AG08395 (cell line): ENCODE data around the gene RHBDF1.
"Not testable (repeated sequence)": the region's sequence is repeated elsewhere in the genome, so short reads cannot be mapped to it uniquely, and the experiment has no call there.

Experiments used
- DNase-seq: peaks from one replicate; pipeline ENCODE4 v3.0.0; 2012; ENCODE audit warnings: mixed read lengths, low spot score

Gene RHBDF1

GRCh38 chr16:35678-36305 lies 36.6 kb downstream of the RHBDF1 start:
- DNase-seq, result no peak

DNA sequence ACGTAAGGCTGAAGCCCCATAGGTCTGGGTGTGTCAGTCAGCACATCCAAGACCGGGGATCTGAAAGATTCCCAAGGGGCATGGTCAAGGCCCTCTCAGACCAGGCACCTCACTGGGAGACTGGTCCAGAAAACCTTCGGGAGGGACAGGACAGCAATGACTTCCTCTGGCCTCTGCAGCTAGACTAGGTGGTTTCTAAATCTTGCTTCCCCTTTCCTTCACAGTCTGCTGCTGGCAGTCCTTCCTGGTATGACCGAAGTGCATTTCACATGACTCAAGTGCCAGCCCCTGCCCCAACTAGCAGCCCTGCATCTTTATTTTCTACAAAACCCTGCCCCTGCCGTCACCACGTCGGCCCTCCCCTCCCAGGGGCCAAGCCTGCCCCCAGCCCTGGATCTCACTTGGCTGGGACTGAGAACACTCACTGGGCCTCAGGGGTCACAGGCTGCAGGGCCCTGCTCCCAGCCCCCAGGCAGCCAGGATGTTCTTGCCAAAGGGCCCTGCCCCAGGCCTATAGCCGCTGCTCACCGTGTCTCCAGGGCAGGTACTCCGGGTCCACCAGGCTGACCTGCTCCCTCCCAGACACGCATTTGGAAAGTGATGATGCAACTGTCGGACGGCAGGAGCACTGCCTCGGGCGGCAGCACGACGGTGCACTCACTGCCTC lies 37.3 kb downstream of the RHBDF1 start:
- DNase-seq, result no peak

- no peak for DNase-seq
These were observed 37.8 kb downstream of the RHBDF1 start for GRCh38 chr16:34648-34987.

DNA sequence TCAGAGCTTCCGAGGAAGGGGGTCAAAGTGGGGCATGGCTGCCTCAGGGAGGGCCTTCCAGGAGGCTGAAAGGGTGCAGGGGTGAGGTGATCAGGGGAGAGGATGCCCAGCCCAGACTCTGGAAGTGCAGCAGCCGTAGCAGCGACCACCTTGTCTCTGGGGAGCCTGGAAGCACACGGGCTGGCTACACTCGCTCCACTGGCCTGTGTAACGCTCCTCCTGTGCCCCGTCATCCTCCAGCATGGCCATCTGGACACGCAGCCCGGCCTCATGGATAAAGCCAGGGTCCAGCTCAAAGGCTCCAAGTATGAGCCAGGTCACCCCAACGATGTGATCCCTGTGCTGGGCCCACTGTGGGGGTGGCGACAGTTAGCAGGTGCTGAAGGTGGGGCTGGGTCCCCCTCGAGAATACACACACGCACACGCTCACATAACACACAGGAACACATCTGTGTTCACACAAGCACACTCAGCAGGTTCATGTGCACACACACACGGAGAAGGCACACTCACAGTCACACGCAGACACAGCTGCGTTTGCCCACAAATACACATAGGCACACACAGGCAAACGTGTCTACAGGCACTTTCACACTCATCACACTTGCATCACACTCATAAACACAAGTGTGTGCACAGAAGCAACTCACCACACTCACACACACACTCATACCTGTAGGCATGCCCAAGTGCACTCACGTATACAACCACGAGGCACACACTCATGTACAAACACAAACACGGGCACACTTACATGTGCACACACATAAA lies 38.4 kb downstream of the RHBDF1 start:
- no peak for DNase-seq

- not testable (repeated sequence) for DNase-seq
These were observed 39.1 kb downstream of the RHBDF1 start for GRCh38 chr16:33154-33876.

DNA sequence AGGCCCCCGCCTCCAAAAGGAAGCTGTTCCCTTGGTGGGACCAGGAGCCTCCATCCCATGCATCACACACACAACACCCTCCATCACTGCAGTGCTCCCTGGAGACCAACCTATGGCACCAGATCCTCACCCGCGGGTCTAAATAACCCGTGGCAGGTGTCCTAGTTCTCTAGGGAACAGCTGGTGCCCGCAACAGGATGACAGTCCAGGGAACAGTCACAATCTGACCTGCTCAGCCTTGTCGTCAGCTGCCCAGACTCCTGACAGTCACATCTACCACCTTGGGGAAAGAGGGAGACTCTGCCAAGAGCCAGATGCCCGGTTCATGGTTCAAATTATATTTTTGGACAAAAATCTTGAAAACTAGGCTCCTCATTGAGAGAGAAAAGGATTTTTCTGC lies 41.8 kb downstream of the RHBDF1 start:
- DNase-seq, result not testable (repeated sequence)

GRCh38 chr16:25926-26348 lies 46.5 kb downstream of the RHBDF1 start:
- not testable (repeated sequence) for DNase-seq

- DNase-seq, result not testable (repeated sequence)
These were observed 48.3 kb downstream of the RHBDF1 start for GRCh38 chr16:24151-24550.

- not testable (repeated sequence) for DNase-seq
These were observed 51.5 kb downstream of the RHBDF1 start for GRCh38 chr16:20886-21285.

DNA sequence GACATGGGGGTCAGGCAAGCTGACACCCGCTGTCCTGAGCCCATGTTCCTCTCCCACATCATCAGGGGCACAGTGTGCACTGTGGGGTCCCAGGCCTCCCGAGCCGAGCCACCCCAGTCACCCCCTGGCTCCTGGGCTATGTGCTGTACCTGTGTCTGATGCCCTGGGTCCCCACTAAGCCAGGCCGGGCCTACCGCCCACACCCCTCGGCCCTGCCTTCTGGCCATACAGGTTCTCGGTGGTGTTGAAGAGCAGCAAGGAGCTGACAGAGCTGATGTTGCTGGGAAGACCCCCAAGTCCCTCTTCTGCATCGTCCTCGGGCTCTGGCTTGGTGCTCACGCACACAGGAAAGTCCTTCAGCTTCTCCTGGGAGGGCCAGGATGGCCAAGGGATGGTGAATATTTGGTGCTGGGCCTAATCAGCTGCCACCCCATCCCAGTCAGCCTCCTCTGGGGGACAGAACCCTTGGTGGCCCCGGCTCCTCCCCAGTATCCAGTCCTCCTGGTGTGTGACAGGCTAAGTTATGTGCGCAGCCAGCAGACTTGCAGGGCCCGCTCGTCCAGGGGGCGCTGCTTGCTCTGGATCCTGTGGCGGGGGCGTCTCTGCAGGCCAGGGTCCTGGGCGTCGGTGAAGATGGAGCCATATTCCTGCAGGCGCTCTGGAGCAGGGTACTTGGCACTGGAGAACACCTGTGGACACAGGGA lies 55.2 kb downstream of the RHBDF1 start:
- DNase-seq, result not testable (repeated sequence)

GRCh38 chr16:10772-11171 lies 61.7 kb downstream of the RHBDF1 start:
- DNase-seq, result not testable (repeated sequence)

DNA sequence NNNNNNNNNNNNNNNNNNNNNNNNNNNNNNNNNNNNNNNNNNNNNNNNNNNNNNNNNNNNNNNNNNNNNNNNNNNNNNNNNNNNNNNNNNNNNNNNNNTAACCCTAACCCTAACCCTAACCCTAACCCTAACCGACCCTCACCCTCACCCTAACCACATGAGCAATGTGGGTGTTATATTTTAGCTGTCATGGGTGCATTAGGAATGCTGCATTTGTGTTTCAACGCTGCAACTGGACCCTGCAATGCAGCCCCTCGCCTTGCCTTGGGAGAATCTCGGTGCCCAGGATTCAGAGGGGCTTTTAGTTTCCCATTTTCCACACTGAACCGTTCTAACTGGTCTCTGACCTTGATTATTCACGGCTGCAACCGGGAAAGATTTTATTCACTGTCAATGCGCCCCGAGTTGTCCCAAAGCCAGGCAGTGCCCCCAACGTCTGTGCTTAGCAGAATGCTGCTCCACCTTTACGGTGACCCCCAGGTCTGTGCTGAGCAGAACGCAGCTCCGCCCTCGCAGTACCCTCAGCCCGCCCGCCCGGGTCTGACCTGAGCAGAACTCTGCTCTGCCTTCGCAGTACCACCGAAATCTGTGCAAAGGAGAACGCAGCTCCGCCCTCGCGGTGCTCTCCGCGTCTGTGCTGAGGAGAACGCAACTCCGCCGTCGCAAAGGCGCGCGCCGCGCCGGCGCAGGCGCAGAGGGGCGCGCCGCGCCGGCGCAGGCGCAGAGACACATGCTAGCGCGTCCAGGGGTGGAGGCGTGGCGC lies 62.3 kb downstream of the RHBDF1 start:
- no peak for DNase-seq
